Activated CD4-positive, alpha-beta T cell treated with anti-CD3 and anti-CD28 coated beads for 48 hours (primary cell): ENCODE measurements around the gene CADM1.

Experiments used
- DNase-seq: peaks from one replicate; pipeline ENCODE4 v3.0.0-alpha.2; 2020

CADM1 gene

DNA sequence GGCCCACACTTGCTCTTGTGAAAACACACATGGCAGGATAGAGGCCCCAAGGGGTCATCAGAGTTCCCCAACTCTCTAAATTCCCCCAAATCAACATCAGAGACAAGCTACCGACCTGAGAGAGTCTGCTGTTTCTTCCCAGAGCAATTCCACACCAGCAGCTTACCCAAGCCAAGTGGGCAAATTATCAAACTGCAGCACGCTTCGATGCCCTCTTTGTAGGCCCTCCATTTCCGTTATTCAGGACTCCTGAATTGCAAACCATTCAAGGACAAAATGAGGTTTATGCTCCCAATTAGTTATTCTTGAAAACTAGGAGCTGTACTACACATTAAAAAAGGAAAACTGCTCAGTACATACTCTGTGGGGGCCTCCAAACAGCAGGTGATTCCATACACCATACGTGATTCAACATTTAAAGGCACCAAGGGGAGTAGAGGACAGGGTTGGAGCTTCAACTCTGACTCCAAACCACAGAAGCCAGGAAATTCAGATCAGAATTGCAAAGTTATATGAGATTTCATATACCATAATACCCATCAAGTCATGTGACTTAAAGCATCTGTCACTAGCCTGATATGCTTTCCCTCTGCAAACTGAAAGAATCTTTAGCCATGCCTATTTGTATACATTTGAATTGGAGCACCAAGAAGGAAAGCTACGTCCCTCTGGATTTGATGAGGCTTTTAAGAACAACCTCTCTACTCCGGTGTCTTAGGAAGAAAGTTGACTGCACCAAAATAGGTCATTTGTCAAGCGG, 234.8 kb downstream of the CADM1 start:
- DNase-seq = no peak

GRCh38 chr11:115267871-115268270, 236.3 kb downstream of the CADM1 start:
- no peak for DNase-seq

DNA sequence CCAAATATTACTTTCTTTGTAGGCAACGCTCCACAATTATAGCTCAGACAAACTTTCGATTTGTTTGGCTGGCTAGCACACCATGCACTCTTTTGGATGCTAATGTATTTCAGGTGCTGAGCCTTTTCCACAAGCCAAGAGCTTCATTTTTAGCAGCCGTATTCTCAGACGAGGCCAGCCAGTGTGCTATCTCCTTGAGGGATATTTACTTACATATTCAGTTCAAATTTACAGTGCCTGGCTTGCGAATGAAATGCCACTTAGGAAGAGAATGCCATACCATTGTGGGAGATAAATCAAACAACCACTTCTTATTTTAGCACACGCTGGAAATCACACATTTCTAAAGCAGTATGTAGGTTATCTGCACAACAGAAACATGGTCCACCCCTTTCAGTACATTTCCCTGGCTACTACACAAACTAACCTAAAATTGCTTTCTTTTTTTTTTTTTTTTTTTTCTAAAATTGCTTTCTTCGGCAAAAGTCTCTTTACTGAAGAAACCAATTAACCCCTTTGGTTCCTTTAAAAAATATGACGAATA, 236.9 kb downstream of the CADM1 start:
- no peak for DNase-seq

- DNase-seq = no peak
These were observed 238.1 kb downstream of the CADM1 start for GRCh38 chr11:115266066-115266639.

DNA sequence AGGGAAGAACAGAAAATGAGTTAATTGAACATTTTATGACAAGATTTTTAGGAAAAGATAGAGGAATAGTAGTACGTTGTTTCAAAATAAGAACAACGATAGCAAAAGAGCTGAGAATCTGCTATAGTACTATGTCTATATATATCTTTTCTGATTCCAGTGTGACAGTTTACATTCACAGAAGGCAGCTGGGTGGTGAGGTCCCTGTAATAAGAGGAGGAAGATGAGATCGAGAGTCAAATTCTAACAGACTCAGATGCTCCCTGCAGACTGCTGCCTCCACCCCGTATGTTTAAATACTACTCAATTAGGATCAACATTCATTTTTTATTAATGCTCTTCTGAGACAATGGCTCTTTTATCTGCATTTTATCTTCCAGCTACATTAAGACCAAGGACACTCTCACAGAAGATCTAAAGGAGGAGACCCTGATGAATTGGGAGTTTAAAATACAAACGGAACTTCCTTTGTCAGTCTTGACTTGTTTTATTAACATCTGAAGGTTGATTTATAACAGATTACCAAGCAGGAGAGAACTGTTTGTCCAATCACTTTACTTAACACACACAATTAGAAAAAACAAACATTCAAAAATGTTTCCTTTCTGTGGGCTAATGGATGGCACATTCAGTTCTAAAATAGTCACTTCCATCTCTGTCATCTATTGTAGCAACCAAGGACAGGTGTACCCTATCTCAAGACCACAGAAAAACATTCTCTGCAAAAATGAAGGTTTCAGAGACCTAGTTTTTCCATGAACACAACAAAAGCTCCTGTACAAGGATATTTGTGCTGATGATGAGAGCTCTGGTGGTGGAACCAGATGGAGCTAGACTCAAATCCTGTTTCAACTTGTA, 240.2 kb downstream of the CADM1 start:
- no peak for DNase-seq

DNA sequence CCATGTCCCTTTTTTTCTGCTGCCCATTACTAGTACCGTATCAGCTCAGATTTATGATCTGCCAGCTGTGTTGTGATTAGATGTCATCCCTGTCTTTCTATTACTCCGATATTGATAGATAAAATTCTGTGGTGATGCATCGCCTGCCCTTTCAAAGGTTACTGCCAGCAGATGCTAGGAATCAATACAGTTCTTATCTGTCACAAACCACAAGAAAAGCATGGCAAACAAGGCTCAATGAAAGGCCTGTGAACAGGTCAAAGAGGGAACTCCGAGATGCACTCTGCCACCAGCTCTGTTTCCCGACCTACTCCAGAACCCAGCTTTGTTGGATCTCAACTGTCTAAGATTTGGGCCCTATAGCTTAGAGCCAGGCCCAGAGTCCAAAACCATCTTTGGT, 246.0 kb downstream of the CADM1 start:
- DNase-seq = no peak

- no peak for DNase-seq
These were observed 246.5 kb downstream of the CADM1 start for GRCh38 chr11:115257678-115258077.

DNA sequence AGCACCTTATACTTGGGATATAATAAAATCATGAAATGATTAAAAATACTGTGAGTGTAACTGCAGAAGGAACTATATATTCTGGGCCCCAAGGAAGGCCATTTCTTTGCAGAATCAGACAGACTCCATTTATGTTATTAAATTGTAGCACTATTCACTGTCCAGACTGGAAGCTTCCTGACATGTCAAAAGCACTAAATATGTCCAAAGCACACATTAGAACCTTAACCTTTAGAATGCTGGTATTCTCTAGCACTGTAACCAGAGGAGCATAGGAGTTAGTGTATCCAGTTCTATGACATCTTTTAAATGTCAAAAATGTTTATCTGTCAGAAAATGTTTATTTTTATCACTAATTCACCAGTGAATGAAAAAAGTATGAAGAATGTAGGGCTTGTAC, 246.9 kb downstream of the CADM1 start:
- DNase-seq = no peak

DNA sequence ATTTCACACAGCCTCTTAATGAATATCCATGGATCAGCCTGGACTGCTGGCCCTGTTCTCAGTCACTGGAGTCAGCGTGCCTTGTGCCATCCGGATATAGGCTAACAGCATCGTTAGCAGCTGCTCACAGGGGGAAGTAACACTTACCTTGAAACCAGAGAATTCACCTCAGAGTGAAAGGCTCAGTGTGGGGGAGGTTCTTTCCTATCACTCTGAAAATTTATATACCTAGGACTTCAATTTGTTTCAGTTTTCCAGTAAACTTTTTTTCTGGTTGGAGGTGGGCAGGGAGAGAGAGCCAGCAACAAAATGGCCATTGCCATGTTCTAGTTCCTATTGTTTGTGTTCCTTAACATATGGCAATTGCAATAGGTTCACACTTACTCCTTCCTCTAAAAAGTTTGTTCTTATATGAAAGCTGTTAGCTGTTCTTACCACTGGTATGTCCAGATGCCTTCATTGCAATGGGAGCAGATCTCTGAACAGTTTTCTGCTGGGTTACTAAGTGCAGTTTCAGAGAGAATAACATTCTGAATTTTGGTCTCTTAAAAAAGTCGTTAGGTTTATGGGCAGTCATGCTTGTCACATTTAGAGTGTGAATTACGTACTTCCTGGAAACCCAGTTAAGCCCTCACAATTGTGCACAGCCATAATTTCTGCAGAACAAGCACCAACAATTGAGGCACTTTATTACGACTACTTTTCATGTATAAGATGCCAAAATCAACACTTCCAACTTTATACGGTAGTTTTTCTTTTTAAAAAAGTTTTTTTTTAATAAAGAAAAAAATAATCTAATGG, 247.6 kb downstream of the CADM1 start:
- DNase-seq = no peak

DNA sequence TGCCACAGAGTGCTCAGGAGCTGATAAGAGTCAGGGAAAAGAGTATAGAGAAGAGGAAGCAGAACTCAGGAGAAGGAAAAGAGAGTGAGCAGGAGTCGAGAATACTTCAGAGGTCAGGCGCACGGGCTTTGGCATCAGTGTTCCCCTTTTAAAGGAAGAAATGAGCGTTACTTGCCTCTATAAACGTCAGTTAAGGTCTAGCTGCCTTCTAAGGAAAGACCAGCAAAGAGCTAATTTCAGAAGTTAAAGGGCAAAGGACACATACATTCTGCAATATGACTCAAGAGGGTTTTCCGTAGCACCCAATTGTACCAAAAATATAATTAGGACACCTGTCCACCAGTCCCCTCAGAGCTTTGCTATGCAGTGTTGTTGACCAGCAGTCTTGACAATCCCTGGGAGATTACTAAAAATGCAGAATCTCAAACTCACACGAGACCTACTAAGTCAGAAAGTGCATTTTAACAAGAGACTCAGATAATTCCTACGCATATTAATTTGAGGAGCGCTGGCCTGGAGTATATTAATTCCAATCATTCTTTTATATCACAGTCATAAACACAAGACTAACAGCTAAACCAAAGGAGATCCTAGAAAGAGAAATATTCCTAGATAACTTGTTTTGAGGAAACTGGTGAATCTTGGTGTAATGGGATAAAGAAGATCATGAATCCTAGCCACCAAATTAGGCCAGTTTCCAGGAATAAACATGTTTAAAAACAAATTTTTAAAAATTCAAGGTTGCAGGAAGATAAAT, 249.0 kb downstream of the CADM1 start:
- no peak for DNase-seq

GRCh38 chr11:115251126-115251525, 253.1 kb downstream of the CADM1 start:
- DNase-seq = no peak

DNA sequence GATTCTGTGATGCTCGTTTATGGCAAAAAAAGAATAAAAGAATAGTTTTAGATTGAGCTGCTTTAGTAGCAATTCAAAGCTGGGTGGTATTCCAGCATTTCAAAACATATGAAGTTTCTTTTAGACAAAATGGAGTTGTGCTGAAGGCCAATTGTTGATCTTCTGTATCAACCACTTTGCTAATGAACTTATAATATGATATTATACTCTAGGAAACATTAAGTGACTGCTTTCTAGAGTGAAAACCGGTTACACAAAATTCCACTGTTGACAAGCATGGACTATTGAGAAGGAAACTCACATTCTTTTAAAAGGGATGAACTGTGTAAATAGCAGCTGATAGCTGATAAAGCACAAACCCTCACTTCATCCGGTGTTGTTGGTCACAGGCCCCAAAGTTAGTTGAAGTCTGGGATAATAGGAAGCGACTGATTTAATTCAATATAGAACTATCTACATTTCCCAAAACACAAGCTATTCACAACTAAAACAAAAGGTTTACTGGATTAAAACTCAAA, 255.1 kb downstream of the CADM1 start:
- no peak for DNase-seq

DNA sequence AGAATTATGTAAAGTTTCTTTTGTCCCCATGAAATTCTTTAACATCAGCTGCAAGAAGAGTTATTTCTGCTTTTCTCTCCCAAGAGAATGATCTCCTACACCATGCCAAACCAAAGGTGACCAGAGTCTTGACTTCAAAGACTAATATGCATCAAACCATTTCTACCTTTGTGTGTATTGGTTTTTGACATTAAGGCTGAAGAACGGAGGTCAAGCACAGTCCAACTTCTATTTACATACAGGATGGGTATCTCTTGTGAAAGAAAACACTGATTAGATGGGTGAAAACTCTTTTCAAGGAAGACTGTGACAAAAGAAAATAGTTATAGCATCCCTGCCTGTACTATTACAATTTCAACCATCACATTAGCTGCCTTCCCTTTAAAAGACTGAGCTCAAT, 256.3 kb downstream of the CADM1 start:
- DNase-seq = no peak

GRCh38 chr11:115247361-115247760, 256.9 kb downstream of the CADM1 start:
- DNase-seq = no peak

DNA sequence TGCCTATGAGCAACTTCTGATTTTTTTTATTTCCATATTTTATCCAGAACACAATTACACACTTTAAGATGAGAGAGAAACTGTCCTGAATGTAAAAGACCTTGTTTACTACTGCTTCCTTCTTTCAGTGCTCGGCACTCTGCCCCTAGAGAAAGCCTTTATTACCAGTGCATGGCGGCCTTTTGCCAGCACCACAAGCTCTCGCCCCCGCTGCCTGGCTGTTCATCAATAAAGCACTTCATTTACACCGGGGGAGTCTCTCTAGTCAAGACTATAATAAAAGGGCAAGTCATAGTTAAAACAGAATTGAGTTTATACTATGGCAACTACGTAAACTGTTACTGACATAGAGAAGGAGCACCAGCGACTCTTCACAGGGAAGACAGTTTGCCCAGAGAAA, 259.5 kb downstream of the CADM1 start:
- DNase-seq = no peak

- no peak for DNase-seq
These were observed 259.9 kb downstream of the CADM1 start for GRCh38 chr11:115244296-115244695.

DNA sequence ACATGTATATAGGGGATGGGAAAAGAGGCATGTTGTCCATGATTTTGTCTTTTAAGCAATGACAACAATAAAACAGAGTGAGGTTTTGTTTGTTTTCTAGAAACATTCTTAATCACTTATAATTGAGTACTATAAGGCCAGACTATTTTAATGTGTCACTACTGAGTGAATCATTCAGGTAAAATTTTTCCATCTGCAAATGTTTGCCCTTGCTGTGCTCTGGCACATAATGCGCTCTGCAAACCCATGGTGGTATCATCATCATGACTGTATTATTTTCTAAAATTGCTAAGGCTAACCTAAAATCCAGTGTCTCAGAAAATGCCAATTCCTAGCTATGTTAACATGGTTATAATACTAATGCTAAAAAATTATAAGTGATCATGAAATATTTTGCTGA, 261.2 kb downstream of the CADM1 start:
- no peak for DNase-seq

DNA sequence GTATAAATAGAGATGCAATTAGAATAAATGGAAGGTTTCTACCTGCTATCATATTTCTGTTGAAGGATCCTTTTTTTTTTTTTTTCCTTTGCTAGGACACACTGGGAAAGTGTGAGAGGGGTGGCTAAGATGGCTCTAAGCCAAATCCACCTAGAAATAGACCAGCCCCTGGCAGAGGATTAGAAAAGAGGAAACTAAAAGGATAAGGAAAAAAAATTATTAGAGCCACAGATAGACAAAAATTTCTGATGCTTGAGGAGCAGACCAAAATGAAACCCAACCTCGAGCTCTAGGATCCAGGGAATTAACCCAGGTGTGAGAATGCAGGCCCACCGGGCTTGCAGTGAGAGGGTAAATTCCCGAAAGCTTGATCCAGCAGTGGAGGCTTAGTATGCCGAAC, 262.3 kb downstream of the CADM1 start:
- no peak for DNase-seq

DNA sequence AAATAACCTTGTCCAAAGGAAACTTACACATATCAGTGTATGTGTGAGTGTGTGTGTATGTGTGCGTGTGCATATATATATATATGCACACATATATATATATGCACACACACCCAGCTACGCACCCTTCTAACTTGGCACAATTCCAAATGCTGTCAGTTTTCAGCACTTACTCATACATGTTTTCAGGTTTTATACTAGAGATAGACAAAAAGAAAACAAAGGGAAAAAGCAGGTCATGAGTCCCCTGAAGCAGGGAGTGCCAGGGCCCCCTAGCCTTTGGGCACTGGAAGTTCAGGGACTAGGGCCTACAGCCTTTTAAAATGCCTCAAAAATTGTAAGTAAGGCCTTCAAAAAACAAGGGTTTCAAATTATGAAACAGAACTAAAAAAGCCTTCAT, 265.4 kb downstream of the CADM1 start:
- no peak for DNase-seq

- DNase-seq = no peak
These were observed 266.1 kb downstream of the CADM1 start for GRCh38 chr11:115238086-115238485.

DNA sequence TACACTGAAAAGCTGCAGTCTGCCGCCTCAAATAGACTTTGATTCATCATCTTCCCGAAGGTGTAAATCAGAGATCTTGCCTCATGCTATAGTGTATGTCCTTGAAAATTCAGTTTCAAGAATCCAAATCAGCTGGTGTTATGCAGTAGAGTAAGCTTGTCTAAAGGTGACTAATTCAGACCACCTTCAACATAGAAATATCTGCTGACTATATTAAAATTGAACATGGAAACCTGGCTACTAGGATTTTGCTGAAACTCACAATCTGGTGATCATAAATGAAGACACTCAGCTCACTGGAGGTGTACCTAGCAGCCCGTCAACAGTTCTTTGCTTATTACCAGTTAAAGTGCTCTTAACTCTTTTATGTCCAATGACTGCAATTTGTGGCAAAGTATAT, 266.6 kb downstream of the CADM1 start:
- no peak for DNase-seq

GRCh38 chr11:115234794-115235193, 269.4 kb downstream of the CADM1 start:
- no peak for DNase-seq
